Measurements from ENCODE around the gene ZBTB7A.
"Not testable (repeated sequence)": the region's sequence is repeated elsewhere in the genome, so short reads cannot be mapped to it uniquely, and the experiment has no call there.

Gene ZBTB7A

GRCh38 chr19:4015705-4016402, 50.8 kb downstream of the ZBTB7A start:
- DNase-seq (ENCODE audit: low spot score), result no peak

GRCh38 chr19:4014541-4015491, 51.9 kb downstream of the ZBTB7A start:
- no peak for DNase-seq (ENCODE audit: low spot score)

- no peak for DNase-seq (ENCODE audit: low spot score)
Measured at GRCh38 chr19:4013886-4014540, 52.7 kb downstream of the ZBTB7A start.

- no peak for DNase-seq (ENCODE audit: low spot score)
Measured at GRCh38 chr19:4012975-4013634, 53.6 kb downstream of the ZBTB7A start.

- no peak for DNase-seq (ENCODE audit: low spot score)
Measured at GRCh38 chr19:4012092-4012974, 54.4 kb downstream of the ZBTB7A start.

- not testable (repeated sequence) for DNase-seq (ENCODE audit: low spot score)
Measured at GRCh38 chr19:4011430-4011829, 55.3 kb downstream of the ZBTB7A start.

GRCh38 chr19:4010808-4011110, 55.9 kb downstream of the ZBTB7A start:
- no peak for DNase-seq (ENCODE audit: low spot score)

GRCh38 chr19:4009990-4010807, 56.5 kb downstream of the ZBTB7A start:
- DNase-seq (ENCODE audit: low spot score), result no peak

GRCh38 chr19:4007836-4008539, 58.7 kb downstream of the ZBTB7A start:
- DNase-seq (ENCODE audit: low spot score), result no peak

- DNase-seq (ENCODE audit: low spot score), result peak; percentile 95
Measured at GRCh38 chr19:4007021-4007835, 59.5 kb downstream of the ZBTB7A start, which contains the start of gene PIAS4. PIAS4 (plus strand) TSS chr19:4007736; CDS start chr19:4007761, 25 bp downstream.

GRCh38 chr19:4005436-4005835, 61.3 kb downstream of the ZBTB7A start:
- DNase-seq (ENCODE audit: low spot score), result not testable (repeated sequence)

GRCh38 chr19:4000798-4001197, 65.9 kb downstream of the ZBTB7A start:
- not testable (repeated sequence) for DNase-seq (ENCODE audit: low spot score)

- DNase-seq (ENCODE audit: low spot score), result not testable (repeated sequence)
Measured at GRCh38 chr19:3998667-3999412, 67.9 kb downstream of the ZBTB7A start.

GRCh38 chr19:3995607-3996006, 71.1 kb downstream of the ZBTB7A start:
- DNase-seq (ENCODE audit: low spot score), result peak; percentile 70

All from COLO829 (cell line).